Hepatocyte (in vitro differentiated cells): ENCODE data around the gene RDH12.
A peak's percentile ranks its signal among the peaks of the same experiment; 100 is the strongest.

Source experiments
- CTCF ChIP-seq: fragments of 200-600 bp; sonication (generic); IDR thresholded peaks from 2 replicates; pipeline ENCODE4 v1.5.1; 2016; ENCODE audit warnings: antibody characterized with exemption, mild to moderate bottlenecking; ENCODE audit not compliant: poor library complexity
- EZH2 ChIP-seq: fragments of 200-600 bp; sonication (generic); IDR thresholded peaks from 2 replicates; pipeline ENCODE4 v1.6.1; 2016; ENCODE audit warnings: antibody characterized with exemption, mild to moderate bottlenecking, borderline replicate concordance
- EZH2phosphoT487 ChIP-seq: fragments of 200-600 bp; sonication (generic); IDR thresholded peaks from one replicate; pipeline ENCODE4 v1.6.1; 2018; ENCODE audit warnings: antibody characterized with exemption, mild to moderate bottlenecking, low read depth, moderate library complexity; ENCODE audit not compliant: unreplicated experiment, severe bottlenecking

DNA sequence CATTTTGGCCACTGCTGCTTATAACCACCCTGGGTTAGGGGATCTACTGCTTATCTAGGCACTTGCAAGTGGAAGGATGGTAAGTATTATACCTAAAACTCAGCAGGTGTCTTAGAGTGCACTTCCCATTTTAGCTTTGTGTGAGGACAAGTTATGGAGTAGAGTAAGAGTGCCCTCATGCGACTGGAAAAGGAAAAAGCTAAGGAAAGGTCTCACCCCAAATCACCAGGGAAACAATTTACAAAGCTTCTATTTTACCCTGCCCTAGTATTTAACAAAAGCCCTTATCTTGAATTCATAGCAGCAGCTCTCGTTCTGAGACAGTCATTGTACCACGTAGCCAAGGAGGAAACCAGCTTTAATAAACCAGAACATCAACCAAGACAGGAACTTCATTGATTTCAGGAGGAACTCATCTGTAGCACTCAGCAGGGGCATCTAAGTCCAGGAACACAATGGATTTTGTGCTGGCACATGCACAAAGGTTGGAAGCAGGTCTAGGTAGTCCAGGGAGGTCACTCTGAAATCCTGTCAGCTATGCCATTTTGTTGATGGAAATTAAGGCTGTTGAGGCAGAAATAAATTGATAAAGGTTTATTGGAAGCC lies 2.9 kb downstream of the RDH12 start:
- TF ChIP-seq EZH2 (no peak), CTCF (peak; percentile 73), EZH2phosphoT487 (no peak)
